NCI-H526 treated with DMSO at 0.1 percent for 48 hours (cell line): ENCODE data around the gene DCTN2.

Experiments used
- DNase-seq: peaks from one replicate; lab custom pipeline; 2025; lab: John Stamatoyannopoulos, UW

Gene DCTN2

GRCh38 chr12:57549909-57550640, 3.1 kb upstream of the DCTN2 start, which contains the start of gene KIF5A:
Gene KIF5A, plus strand, starts transcription at chr12:57550044. Its CDS starts 228 bp downstream, at chr12:57550272.
- no peak for DNase-seq

DNA sequence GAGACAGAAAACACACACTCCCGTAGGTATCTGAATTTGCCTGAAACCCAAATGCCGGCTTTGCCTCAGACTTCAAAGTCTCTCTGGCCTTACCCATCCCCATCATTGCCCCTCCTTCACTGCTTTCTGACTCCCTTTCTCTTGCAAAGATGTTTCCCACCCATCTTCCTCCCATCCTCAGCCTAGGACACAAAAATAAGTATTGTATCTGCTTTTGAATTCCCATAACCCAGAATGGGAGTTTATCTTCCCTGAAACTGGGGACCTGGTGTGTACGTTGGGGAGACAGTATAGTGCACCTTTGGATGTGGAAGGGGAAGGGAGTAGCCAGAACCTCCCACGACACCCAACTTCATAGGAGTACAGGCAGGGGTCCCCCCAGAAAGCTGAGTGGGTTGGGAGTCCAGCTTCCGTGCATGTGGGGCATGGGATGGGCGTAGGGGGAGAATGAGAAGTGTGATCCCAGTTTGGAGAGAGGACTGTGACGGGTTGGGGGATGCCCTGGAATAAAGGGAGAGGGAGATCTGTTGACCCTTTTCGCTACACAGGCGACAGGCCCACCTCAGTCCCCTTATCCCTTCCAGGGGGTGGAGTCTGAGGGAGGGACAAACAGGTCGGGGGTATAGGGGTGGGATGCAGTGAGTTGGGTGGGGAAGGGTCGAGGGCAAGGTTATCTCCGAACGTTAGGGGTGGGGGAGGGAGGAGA, 2.4 kb upstream of the DCTN2 start:
- no peak for DNase-seq

DNA sequence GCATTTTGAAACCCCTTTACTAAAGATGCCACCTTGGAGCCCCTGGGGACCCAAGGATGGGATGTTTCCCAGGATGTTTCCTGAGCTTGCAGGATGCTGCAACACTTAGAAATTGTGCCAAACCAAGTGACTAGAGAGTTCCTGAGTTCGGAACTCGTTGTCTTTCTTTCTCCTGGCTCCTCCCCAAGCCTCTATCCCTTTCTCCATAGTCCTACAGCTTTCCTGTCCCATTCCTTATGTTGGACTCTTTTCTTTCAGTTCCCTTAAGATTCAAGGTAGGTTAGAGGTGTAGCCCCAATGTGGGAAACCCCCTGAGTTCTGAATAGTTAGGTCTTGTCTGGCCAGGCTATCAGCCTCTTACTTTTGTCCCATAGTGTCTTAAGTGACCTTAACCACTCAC, 1.5 kb upstream of the DCTN2 start:
- DNase-seq: no peak

DNA sequence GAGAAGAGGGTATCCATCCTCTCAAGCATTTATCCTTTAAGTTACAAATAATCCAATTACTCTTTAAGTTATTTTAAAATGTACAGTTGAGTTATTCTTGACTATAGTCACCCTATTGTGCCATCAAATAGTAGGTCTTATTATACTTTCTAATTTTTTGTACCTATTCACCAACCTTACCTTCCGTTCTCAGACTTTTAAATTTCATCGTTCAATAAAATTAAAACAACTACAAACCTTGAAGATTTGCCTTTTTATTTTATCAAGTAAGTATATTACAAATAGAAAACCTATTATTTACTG, 972 bp upstream of the DCTN2 start:
- no peak for DNase-seq

GRCh38 chr12:57547288-57548012, 458 bp upstream of the DCTN2 start:
- no peak for DNase-seq

- DNase-seq: peak; percentile 70
Measured at GRCh38 chr12:57545809-57546437, 1.1 kb downstream of the DCTN2 start.

DNA sequence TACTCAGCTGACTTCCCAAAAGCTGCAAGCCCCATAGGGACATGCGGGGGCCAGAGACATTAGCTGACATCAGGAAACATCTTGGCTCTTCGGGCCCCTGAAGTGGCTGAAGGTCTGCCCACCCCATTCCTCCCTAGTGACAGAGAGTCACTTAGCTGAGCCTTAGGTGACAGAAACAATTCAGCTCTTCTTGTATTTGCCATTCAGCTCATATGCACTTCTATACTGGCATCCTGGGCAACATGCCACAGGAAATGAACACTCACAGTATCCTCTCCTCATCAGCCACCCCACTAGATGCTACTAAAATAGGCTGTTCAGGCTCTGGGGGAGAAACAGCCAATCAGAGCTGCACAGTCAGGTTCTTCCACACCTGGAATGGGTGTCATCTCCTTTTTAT, 3.4 kb downstream of the DCTN2 start:
- DNase-seq: no peak

DNA sequence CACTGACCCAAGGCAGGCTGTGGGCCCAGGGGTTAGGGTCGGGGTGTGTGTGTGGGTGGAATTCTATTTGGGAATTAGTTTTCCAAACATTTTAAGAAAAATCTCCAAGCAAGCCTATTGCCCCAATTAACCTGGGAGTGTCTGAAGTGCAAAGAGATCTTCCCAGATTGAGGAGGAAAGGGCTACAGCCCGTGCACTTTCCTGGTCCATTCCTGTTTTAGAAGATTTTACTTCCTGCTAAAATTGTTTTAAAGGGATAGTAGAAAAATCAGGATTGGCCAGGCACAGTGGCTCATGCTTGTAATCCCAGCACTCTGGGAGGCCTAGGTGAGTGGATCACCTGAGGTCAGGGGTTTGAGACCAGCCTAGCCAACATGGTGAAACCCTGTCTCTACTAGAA, 5.3 kb downstream of the DCTN2 start:
- no peak for DNase-seq

DNA sequence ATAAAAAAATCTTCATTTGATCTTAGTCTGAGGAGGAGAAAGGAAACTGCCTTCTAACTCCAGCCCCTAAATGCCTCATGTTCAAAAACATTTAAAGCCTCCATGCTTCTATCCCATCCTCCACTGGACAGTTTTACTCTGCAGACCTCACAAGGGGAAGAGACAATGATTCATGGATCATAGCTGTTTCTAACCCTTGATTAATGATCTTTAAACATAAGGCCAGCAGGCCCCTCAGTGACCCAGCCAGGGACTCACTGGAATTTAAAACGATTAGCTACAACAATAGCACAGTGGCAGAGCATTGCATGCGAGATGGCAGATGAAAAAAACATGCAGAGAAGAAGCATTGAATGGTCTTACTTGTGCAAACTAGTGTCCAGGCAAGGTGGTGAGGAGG, 6.0 kb downstream of the DCTN2 start:
- DNase-seq: no peak

- DNase-seq: no peak
Measured at GRCh38 chr12:57539134-57539768, 7.7 kb downstream of the DCTN2 start.

- no peak for DNase-seq
Measured at GRCh38 chr12:57536597-57536942, 10.4 kb downstream of the DCTN2 start.

- DNase-seq: no peak
Measured at GRCh38 chr12:57535764-57536596, 11.0 kb downstream of the DCTN2 start.

- no peak for DNase-seq
Measured at GRCh38 chr12:57534991-57535543, 11.9 kb downstream of the DCTN2 start.

- DNase-seq: no peak
Measured at GRCh38 chr12:57534250-57534649, 12.7 kb downstream of the DCTN2 start.

- DNase-seq: no peak
Measured at GRCh38 chr12:57533108-57533507, 13.9 kb downstream of the DCTN2 start.

GRCh38 chr12:57531836-57532235, 15.2 kb downstream of the DCTN2 start:
- no peak for DNase-seq

DNA sequence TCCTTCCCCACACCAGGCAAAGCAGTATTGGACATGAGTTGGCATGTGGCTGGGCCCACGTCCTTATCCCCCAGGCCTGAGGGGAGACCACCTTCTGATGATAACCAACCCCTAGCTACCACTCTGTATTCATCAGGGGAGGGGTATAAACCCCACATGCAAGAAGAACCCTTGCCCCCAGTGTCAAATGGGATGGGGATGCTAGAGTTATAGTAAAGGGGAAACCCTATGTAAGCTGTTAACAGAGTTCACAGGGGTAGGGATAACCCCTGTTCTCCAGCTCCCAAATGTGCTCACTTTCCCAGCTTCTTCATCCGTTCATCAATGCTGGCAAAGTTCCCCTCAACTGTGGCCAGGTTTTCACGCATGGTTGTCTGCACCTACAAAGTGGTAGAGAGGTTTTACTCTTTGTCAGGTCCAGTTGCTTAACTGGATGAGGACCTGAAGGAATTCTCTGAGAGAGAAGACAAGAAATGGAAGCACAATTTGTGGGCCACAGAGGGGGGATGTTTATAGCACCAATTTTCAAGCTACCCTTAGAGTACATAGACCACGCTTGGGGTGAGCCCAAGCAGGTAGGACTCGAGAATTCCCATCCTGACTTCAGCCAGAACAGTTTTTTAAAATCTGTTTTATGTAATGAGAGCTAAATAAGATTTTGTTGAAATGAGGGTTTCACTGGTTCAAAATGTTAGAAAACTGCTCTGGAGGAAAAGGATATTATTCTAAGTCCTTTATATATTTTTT, 16.4 kb downstream of the DCTN2 start:
- DNase-seq: no peak

- DNase-seq: no peak
Measured at GRCh38 chr12:57529831-57530230, 17.2 kb downstream of the DCTN2 start.

GRCh38 chr12:57528831-57529555, 18.0 kb downstream of the DCTN2 start:
- no peak for DNase-seq

DNA sequence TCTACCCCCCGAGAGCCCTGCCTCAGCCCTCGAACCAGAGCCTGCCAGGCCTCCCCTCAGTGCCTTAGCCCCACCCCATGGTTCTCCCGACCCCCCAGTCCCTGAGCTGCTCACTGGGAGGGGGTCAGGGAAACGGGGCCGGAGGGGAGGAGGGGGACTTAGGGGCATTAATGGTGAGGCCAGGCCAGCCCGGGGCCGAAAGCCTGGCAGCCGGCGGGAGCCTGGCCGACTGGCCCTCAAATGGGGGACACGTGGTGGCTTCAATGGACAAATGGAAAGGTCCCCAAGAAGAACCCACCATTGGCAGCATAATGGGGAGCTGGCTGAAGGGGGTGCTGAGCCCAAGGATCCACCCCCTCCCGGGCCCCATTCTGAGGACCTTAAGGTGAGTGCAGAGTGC, 18.8 kb downstream of the DCTN2 start:
- DNase-seq: no peak
